ENCODE measurements around the gene SS18L1.
"Not testable (repeated sequence)": the region's sequence is repeated elsewhere in the genome, so short reads cannot be mapped to it uniquely, and the experiment has no call there.

Gene SS18L1

DNA sequence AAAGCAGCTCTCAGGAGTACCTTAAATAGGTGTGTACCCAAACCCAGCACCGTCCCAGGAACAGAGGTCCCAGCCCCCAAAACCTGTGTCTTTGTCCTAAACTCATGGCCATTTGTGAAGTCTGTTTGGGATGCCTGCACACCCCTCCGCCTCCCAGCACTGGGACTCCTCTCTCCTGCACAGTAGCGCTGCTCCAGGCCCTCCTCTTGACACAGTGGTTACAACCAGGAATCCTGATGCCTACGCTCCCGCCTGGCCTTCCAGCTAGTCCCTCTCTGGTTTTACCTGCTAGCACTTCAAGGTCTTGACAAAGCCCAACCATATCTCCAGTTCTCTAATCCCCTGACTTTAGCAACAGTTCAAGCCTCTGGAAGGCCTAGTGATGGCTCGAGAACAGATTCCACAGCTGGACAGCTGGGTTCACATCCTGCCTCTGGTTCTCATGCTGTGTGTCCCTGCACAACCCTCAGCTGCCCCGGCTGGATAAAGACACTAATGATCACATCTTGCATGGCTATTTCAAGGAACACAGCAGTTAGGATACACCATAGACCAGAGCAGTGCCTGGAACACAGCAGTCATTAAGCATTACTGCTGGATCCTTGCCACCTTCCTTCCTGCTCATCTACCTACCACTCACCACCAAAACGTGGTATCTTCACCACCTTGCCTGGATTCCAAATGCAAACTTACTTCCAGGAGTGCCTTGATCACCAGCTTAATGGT, 5.9 kb upstream of the SS18L1 start:
- no peak for DNase-seq (ENCODE audit: low read depth)

DNA sequence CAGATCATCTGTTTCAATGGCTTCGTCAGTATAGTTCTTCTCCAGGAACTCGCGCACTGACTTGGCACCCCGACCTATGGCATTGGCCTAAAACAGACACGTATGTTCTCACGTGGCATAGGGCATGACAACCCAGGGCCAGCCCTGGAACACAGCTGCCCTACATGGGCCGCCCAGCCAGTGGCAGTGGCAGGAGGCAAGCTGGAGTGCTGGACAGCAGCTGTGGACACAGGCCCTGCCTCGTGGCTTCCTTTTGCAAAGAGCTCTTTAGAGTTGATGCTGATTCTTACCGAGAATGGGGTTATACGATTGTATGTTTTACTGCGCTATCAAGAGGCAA, 5.4 kb upstream of the SS18L1 start:
- no peak for DNase-seq (ENCODE audit: low read depth)

DNA sequence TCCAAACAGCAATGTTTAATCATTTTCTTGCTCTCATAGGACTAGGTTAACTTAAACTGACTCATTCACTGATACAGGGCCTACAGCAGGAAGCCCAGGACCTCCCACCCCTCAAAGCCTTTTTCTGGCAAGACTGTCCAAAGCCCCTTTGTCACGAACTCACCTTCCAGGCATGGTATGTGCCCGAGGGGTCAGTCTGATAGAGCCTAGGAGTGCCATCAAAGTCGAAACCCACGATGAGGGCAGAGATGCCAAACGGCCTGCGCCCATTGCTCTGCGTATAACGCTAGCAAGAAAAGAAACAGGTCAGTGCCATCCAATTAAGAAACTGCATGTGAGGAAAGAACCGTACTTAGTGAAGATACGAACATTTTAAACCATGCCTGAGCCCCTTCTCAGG, 4.7 kb upstream of the SS18L1 start:
- no peak for DNase-seq (ENCODE audit: low read depth)

DNA sequence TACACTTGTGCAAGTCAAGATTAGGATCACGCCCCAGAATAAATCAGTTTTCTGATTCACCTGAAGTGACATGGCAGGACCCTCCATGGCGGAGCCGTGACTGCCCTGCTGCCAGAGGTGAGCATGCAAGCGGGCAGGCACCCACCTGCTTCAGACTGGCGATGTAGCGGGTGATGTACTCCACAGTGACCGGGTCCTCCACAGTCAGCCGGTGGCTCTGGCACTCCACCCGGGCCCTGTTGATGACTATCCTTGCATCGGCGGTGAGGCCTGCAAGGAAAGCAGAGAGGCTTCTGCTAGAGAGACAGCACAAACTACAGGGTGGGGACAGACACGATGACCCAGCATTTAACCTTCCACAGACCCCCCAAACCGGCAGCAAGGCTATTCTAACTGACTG, 3.9 kb upstream of the SS18L1 start:
- DNase-seq (ENCODE audit: low read depth), result no peak

- DNase-seq (ENCODE audit: low read depth), result no peak
These were observed 2.5 kb upstream of the SS18L1 start for GRCh38 chr20:62141043-62141396.

DNA sequence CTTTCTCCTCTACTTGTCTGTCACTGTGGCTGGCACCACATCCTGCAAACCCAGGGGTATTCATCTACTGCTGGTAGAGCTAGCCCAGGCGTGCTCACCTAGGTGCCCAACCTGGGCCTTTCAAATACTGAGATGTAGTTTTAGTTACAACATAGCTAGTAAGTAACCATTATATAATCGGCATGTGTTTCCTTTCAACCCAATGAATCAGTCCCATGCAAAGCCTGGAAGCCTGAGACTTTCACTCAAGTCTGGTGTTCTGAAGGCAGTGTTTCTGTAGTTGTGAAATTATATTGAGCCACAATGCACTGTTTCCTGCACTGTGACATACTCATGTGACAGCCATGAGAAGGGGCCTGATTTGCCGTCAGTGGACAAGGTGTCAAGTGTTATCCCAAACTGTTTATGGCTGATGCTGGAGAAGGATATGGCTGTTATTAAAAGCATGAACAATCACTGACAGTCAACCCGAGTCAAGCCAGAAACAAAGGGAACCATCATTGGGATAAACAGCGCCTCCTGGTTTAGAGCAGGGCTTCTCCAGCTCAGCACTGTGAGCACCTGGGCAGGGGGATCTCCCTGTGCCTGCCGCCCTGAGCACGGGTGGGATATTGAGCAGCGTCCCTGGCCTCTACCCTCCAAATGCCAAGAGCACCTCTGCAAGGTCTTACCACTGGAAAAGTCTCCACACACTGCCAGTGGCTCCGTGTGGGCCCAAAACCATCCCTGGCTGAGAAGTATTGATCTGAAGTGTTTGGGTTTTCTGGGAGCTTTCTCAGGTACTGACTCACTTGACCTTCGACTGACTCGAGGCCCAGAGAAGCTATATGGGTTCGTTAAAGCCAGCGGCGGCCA, 1.9 kb upstream of the SS18L1 start:
- no peak for DNase-seq (ENCODE audit: low read depth)

GRCh38 chr20:62142252-62143080, 1.1 kb upstream of the SS18L1 start:
- DNase-seq (ENCODE audit: low read depth), result no peak

DNA sequence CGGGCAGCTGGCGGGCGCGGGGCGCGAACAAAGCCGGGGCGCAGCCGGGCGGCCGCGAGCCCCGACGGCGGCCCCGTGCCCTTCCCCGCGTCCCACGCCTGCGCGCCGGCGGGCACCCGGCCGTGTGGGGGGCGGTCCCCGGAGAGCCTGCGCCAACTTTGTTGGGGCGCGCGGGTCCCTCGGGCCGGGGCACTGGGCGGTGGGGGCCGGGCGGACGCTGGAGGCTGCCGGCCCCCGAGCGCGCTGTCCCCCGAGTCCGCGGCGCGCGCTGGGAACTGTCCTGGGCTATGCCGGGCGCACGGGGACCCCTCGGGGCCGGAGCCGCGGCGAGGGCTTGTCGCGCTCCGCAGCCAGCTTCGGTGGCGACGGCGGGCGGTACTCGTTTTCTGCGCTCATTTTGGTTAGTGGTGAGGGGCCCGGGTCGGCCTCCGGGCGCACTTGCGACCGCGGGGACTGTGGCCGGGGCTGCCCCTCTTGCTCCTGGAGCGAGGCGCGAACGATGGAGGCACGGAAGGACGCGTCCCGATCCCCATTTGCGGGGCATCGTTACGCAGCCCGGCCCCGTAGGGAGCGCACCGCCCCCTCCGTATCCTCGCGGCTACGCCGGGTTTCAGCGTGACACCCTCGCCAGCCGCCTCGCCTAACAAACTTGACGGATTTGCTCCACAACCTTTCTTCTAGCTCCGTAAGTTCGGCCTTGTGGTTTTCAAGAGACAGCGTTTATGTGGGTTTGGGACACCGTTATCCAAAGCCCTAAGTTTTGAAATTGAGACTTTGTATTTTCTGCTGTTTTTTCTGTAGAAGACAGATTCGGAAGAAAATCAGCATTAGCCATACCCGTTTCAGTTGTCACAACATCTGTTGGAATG, 622 bp downstream of the SS18L1 start:
- DNase-seq (ENCODE audit: low read depth), result peak; percentile 61

GRCh38 chr20:62145688-62146018, 2.1 kb downstream of the SS18L1 start:
- DNase-seq (ENCODE audit: low read depth), result no peak

DNA sequence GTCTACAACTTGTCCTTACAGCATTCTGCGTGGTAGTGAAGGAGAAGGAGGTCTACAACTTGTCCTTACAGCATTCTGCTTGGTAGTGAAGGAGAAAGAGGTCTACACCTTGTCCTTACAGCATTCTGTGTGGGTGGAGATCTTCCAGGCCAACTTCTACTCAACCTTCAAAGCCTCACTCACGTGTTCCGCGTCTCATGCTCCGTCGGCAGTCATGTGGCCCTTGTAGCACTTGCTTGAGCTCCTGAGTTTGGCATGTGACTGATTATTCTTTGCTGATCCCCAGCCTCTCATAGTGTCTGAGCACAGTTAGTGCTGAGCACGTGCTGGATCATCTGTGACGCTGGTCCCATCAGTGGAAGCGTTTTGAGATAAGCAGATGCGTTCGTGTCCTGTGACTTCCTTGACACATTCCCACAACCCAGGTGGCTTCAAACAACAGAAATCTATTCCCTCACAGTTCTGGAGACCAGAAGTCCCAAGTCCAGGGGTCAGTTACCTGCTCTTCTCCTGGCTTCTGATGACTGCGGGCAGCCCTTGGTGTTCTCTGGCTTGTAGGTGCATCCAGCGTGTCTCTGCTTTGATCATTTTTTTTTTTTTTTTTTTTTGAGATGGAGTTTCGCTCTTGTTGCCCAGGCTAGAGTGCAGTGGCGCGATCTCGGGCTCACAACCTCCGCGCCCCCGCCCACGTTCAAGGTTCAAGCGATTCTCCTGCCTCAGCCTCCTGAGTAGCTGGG, 2.6 kb downstream of the SS18L1 start:
- DNase-seq (ENCODE audit: low read depth), result no peak

DNA sequence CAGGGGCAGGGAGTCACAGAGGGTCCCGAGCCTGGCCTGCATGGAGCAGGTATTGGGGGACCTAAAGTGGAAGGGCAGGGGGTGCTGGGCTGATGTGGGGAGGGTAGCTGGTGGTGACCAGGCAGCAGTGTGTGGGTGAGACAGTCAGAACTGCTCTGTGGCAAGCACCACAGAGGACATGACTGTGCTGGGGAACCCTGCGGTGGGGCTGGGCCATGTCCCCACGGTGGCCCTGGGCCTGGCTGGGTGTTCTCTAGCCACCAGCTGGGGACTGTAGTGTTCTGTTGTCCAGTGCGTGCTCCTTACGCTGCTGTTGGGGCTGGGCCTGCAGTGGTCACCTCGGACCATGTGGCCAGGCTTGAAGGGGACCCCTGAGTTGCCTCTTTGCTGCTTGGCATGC, 3.6 kb downstream of the SS18L1 start:
- DNase-seq (ENCODE audit: low read depth), result no peak

- no peak for DNase-seq (ENCODE audit: low read depth)
These were observed 4.0 kb downstream of the SS18L1 start for GRCh38 chr20:62147528-62147927.

DNA sequence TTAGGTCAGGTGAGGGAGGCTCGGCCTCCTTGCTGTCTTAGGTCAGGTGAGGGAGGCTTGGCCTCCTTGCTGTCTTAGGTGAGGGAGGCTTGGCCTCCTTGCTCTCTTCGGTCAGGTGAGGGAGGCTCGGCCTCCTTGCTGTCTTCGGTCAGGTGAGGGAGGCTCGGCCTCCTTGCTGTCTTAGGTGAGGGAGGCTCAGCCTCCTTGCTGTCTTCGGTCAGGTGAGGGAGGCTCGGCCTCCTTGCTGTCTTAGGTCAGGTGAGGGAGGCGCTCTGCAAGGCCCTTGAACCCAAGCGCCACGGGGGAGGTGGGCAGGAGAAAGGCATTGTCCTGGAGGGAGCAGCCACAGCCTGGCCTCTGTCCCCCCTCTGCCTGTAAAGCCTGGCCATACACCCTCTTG, 4.8 kb downstream of the SS18L1 start:
- DNase-seq (ENCODE audit: low read depth), result not testable (repeated sequence)

DNA sequence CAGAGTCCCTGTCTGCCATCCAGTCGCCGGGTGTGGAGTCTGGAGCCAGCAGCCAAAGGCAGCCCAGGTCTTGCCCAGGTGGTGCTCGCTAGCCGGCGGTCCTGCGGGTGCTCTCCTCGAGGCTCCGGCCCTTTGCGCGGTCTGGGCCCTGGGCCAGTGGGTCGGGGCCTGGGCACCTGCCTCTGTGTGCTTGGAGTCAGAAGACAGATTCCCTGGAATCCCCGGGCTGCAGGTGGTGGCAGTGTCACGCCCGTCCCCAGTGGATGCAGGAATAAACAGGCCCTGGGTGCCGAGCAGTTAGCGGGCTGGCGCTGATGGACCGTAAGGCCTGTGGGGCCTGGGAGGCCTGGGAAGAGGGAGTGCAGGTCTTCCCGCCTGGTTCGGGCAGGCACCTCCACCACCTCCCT, 5.3 kb downstream of the SS18L1 start:
- no peak for DNase-seq (ENCODE audit: low read depth)

- no peak for DNase-seq (ENCODE audit: low read depth)
These were observed 6.2 kb downstream of the SS18L1 start for GRCh38 chr20:62149532-62150309.

GRCh38 chr20:62150310-62150575, 6.7 kb downstream of the SS18L1 start:
- DNase-seq (ENCODE audit: low read depth), result no peak

GRCh38 chr20:62151225-62151624, 7.7 kb downstream of the SS18L1 start:
- no peak for DNase-seq (ENCODE audit: low read depth)

DNA sequence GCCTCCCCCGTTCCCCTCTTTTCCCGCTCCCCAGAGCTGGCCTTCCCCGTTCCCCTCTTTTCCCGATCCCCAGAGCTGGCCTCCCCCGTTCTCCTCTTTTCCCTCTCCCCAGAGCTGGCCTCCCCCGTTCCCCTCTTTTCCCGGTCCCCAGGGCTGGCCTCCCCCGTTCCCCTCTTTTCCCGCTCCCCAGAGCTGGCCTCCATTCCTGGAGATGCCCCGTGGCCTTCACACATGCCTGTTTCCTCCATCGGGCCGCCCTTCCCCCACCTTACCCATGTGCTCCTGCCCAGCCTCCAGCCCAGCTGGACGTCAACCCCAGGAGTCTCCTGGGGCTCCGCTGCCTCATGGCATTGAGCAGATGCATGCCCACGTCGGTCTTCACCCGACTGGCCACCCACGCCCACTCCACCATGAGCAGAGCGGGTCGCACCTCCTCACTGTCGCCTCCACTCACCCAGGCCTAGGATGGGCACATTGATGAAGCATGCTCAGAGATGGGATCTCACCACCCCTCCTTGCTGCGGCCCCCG, 8.3 kb downstream of the SS18L1 start:
- no peak for DNase-seq (ENCODE audit: low read depth)

GRCh38 chr20:62155428-62156253, 12.1 kb downstream of the SS18L1 start:
- no peak for DNase-seq (ENCODE audit: low read depth)

DNA sequence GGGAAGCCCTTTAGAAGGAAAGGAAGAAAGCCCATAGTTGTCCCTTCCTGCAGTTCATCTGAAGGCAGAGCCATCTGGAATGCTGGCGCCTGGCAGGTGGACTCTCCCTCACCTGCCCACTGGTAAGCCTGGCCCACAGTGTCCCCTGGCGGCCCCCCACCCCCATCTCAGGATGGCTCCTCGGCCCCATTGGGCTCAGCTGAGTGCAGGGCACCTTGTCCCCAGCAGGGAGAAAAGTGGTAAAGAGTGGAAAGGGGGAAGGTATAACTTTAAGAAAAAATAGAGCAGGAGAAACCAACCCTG, 12.6 kb downstream of the SS18L1 start:
- no peak for DNase-seq (ENCODE audit: low read depth)

All from activated T-cell treated with anti-CD3 and anti-CD28 coated beads for 48 hours (primary cell).